Endothelial cell of umbilical vein (primary cell): Measurements from ENCODE around the gene MCC. TPM values are rescaled to one million over a fixed set of nuclear protein-coding genes. Genes with fewer than 3 reads are reported as not detected.

ENCODE experiments used
- BruUV-seq: library from RNA; stranded (reverse); fragments of 400-500 nt; replicated peaks from 2 replicates; lab custom pipeline; 2021; lab: Mats Ljungman, UMichigan
- CTCF ChIA-PET: fragments of 300-600, 350-600 bp; sonication (Branson Sonifier 250); formaldehyde crosslinking; loops from one replicate; lab custom pipeline; 2021; ENCODE audit warnings: antibody characterized with exemption, inconsistent platforms; lab: Charles Lee
- POLR2A ChIA-PET: fragments of 300-600, 350-600 bp; sonication (Branson Sonifier 250); formaldehyde crosslinking; loops from one replicate; lab custom pipeline; 2021; ENCODE audit warnings: antibody characterized with exemption, inconsistent platforms; lab: Charles Lee
- DNase-seq: peaks from one replicate; pipeline ENCODE4 v3.0.0-alpha.2; 2011; ENCODE audit warnings: low read depth, low spot score
- FAIRE-seq: peaks from 2 replicates; lab custom pipeline; 2011; peaks lifted over from hg19 to GRCh38; lab: Jason Lieb, UNC
- H2AFZ ChIP-seq: 2 replicates; pipeline ENCODE4 v1.6.0; 2012; ENCODE audit warnings: low read depth, low read length, control low read depth, inconsistent platforms
- H3K27ac ChIP-seq: 2 replicates; pipeline ENCODE4 v1.5.1; 2011; ENCODE audit warnings: low read depth, mild to moderate bottlenecking, control low read depth, low read length, moderate library complexity; ENCODE audit not compliant: insufficient read depth
- H3K27me3 ChIP-seq, 2 experiments: 2 replicates each; pipeline versions ENCODE4 v1.6.0 to v1.6.1; 2011; ENCODE audit warnings: low read length in 2 of 2, mixed read lengths in 1 of 2; ENCODE audit not compliant: control insufficient read depth in 2 of 2, insufficient read depth in 2 of 2
- H3K36me3 ChIP-seq, 2 experiments: 2 replicates in 1 of 2; 3 replicates in 1 of 2; pipeline ENCODE4 v1.5.1; 2011; ENCODE audit warnings: low read length in 2 of 2, mild to moderate bottlenecking in 1 of 2, moderate library complexity in 1 of 2; ENCODE audit not compliant: control insufficient read depth in 2 of 2, insufficient read depth in 2 of 2; ENCODE audit errors: extremely low read depth in 1 of 2
- H3K4me1 ChIP-seq: 3 replicates; pipeline ENCODE4 v1.5.1; 2011; ENCODE audit warnings: mild to moderate bottlenecking, low read length; ENCODE audit not compliant: control insufficient read depth, insufficient read depth; ENCODE audit errors: extremely low read depth
- H3K4me2 ChIP-seq: 2 replicates; pipeline ENCODE4 v1.6.1; 2011; ENCODE audit warnings: low read length, control low read depth, mixed read lengths; ENCODE audit not compliant: insufficient read depth
- H3K4me3 ChIP-seq, 3 experiments: fragments of 200-600 bp in 1 of 3; sonication (generic), shearing (Covaris generic) in 1 of 3; replicated peaks in 1 of 3; 2 replicates each; pipeline ENCODE4 v1.5.1; 2011 to 2016; ENCODE audit warnings: control low read depth in 3 of 3, low read length in 3 of 3, mild to moderate bottlenecking in 2 of 3, inconsistent platforms in 1 of 3, low read depth in 1 of 3, moderate library complexity in 1 of 3; ENCODE audit not compliant: insufficient read depth in 1 of 3
- H3K79me2 ChIP-seq: 2 replicates; pipeline ENCODE4 v1.6.0; 2012; ENCODE audit warnings: low read length, inconsistent platforms; ENCODE audit not compliant: control insufficient read depth, insufficient read depth
- H3K9ac ChIP-seq: replicated peaks from 2 replicates; pipeline ENCODE3; 2011; ENCODE audit warnings: low read length, control low read depth; ENCODE audit not compliant: insufficient read depth; ENCODE audit errors: extremely low read depth
- H3K9me1 ChIP-seq: replicated peaks from 3 replicates; pipeline ENCODE4 v1.6.0; 2011; ENCODE audit warnings: mild to moderate bottlenecking, low read length; ENCODE audit not compliant: control insufficient read depth, insufficient read depth; ENCODE audit errors: extremely low read depth
- H3K9me3 ChIP-seq: replicated peaks from 2 replicates; pipeline ENCODE4 v1.5.1; 2012; ENCODE audit warnings: low read length, inconsistent platforms; ENCODE audit not compliant: control insufficient read depth, insufficient read depth
- H4K20me1 ChIP-seq: replicated peaks from 2 replicates; pipeline ENCODE3; 2011; ENCODE audit warnings: mild to moderate bottlenecking, low read length; ENCODE audit not compliant: control insufficient read depth, insufficient read depth; ENCODE audit errors: extremely low read depth
- EZH2 ChIP-seq: IDR thresholded peaks from 2 replicates; pipeline ENCODE4 v1.6.1; 2012; ENCODE audit warnings: borderline replicate concordance, low read depth, mild to moderate bottlenecking, moderate library complexity, low read length, inconsistent platforms; ENCODE audit not compliant: severe bottlenecking
- FOS ChIP-seq: IDR thresholded peaks from 2 replicates; pipeline ENCODE4 v1.6.1; 2011; ENCODE audit warnings: mild to moderate bottlenecking, low read length, moderate library complexity, borderline replicate concordance; ENCODE audit not compliant: insufficient read depth
- GATA2 ChIP-seq: IDR thresholded peaks from 2 replicates; pipeline ENCODE4 v1.7.0; 2011; ENCODE audit warnings: low read depth, mild to moderate bottlenecking, moderate library complexity, mixed read lengths, low read length; ENCODE audit not compliant: insufficient read length, insufficient read depth
- JUN ChIP-seq: IDR thresholded peaks from 2 replicates; pipeline ENCODE4 v1.6.1; 2011; ENCODE audit warnings: borderline replicate concordance, low read depth; ENCODE audit not compliant: insufficient read length, insufficient read depth
- MYC ChIP-seq: IDR thresholded peaks from one replicate; pipeline ENCODE4 v1.6.1; 2011; ENCODE audit warnings: mild to moderate bottlenecking, low read depth, low read length
- POLR2A ChIP-seq: IDR thresholded peaks from 2 replicates; pipeline ENCODE4 v1.6.1; 2012; ENCODE audit warnings: low read depth, mild to moderate bottlenecking, control low read depth, low read length
- POLR2AphosphoS5 ChIP-seq: IDR thresholded peaks from 2 replicates; pipeline ENCODE4 v1.6.1; 2012; ENCODE audit warnings: low read depth, mild to moderate bottlenecking, control low read depth, low read length, moderate library complexity; ENCODE audit not compliant: insufficient read depth
- dilution Hi-C: fragments of 300-500 bp; cut with MboI; formaldehyde crosslinking; loops from one replicate; pipeline ENCODE4 v1.15.0; 2019; ENCODE audit warnings: low sequenced_read_pairs; ENCODE audit not compliant: extremely low pct_ligation_motif_present
- intact Hi-C: fragments of 100-400 bp; cut with micrococcal nuclease; formaldehyde crosslinking; loops from one replicate; pipeline ENCODE4 v1.10.0; 2022
- polyA plus RNA-seq, 4 experiments: library from polyadenylated mRNA; depleted of rRNA in 3 of 4; stranded (reverse) in 3 of 4; unstranded in 1 of 4; fragments of >200 nt; gene quantifications; 2 replicates each; pipeline versions ENCODE4 v1.2.1 to v1.2.3, GENCODE V29; 2011 to 2012; ENCODE audit warnings: missing spikeins in 1 of 4
- total RNA-seq: library from RNA; stranded (reverse); gene quantifications from 2 replicates; pipeline ENCODE4 v1.2.3, GENCODE V29; 2021
- TF ChIP-seq, protein P1 (sequence below): IDR thresholded peaks from 2 replicates; pipeline ENCODE4 v1.6.1; 2011; ENCODE audit not compliant: insufficient read depth, insufficient read length
- TF ChIP-seq, protein P2 (sequence below), 2 donors: IDR thresholded peaks; 1 replicate in 1 of 2; 2 replicates in 1 of 2; pipeline ENCODE4 v1.5.1; 2011; ENCODE audit warnings: low read length in 2 of 2, mild to moderate bottlenecking in 2 of 2, moderate library complexity in 2 of 2, control low read depth in 1 of 2, inconsistent platforms in 1 of 2, low read depth in 1 of 2; ENCODE audit not compliant: insufficient read depth in 1 of 2; ENCODE audit errors: extremely low read depth in 1 of 2

MCC gene
- total and polyA plus RNA-seq, 2 donors (not counting 3 experiments of a cell fraction or from before 2014, with no cell fraction given) = 6.9 to 27.5 TPM

DNA sequence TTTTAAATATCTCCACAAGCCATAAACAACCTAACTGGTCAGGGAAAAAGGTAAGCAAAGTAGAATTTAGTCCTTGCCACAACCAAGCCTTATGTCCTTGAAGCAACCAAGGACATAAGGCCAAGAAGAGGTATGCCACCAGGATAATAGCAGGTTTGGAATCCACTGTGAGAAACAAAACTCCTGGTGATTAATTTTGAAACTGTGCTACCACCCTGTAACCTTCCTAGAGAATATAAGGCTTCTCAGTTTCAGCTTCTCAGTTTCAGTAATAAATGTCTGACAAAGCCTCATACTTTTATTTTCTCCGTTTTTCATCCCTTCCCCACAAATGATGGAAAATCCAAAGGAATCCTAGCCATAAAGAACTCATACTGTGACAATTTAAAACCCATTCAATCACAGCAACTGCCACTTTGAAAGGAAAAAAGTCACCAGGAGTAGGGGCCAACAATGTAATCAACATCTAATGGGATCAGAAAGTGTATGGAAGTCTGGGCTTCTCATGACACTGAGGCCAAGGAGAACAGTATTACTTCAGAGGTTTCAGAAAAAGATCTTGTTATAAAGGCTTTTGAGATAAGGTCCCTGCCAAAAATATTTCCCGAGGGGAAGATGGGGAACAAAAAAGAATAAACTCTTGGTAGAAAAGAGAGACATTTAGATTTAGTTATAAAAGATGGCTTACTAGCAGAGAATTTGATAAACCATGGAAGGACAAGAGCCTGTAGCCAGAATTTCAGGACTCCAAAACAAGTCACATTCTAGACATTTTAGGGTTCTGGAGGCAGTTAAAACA lies 242.6 kb downstream of the MCC start:
- CTCF ChIA-PET = interaction anchor here (0.7 to 1.0 kb wide), 2 partner anchors 8 to 49 kb away, joined by 3 read pairs; no protein-coding TSS in a partner anchor
- BruUV-seq = TSS peak; percentile 19
- dilution Hi-C loops = no loop called here

More for the DNA sequence above, 242.6 kb downstream of the MCC start:
- H4K20me1 ChIP-seq = no peaks in the 10 kb centered on the region
- peak overlapping the region; percentile 15 for H2AFZ ChIP-seq
- no peaks in the 10 kb centered on the region for H3K36me3 ChIP-seq
- no peak overlapping the region for H3K27ac ChIP-seq
- TF ChIP-seq POLR2A = no peak
- TF ChIP-seq, protein P1, sequence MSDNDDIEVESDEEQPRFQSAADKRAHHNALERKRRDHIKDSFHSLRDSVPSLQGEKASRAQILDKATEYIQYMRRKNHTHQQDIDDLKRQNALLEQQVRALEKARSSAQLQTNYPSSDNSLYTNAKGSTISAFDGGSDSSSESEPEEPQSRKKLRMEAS = no peak
- no peak for TF ChIP-seq EZH2
- no peak for TF ChIP-seq FOS
- TF ChIP-seq, protein P2, sequence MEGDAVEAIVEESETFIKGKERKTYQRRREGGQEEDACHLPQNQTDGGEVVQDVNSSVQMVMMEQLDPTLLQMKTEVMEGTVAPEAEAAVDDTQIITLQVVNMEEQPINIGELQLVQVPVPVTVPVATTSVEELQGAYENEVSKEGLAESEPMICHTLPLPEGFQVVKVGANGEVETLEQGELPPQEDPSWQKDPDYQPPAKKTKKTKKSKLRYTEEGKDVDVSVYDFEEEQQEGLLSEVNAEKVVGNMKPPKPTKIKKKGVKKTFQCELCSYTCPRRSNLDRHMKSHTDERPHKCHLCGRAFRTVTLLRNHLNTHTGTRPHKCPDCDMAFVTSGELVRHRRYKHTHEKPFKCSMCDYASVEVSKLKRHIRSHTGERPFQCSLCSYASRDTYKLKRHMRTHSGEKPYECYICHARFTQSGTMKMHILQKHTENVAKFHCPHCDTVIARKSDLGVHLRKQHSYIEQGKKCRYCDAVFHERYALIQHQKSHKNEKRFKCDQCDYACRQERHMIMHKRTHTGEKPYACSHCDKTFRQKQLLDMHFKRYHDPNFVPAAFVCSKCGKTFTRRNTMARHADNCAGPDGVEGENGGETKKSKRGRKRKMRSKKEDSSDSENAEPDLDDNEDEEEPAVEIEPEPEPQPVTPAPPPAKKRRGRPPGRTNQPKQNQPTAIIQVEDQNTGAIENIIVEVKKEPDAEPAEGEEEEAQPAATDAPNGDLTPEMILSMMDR (IDR thresholded peaks at IDR 0.05; ENCODE audit: extremely low read depth in 1 of 2, insufficient read depth in 1 of 2, low read depth in 1 of 2, low read length in 2 of 2) = no peak
- no peak for TF ChIP-seq POLR2AphosphoS5
- TF ChIP-seq MYC = no peak
- no peak for TF ChIP-seq GATA2
- TF ChIP-seq JUN = no peak
- POLR2A ChIA-PET = no interaction called here
- H3K9ac ChIP-seq = no peak overlapping the region
- no peaks in the 10 kb centered on the region for H3K27me3 ChIP-seq
- FAIRE-seq = peak; percentile 4
- no peaks in the 10 kb centered on the region for H3K9me3 ChIP-seq
- H3K4me2 ChIP-seq = peak overlapping the region; percentile 50
- intact Hi-C loops = no loop called here
- DNase-seq = peak; percentile 7
- H3K4me1 ChIP-seq = peaks cover 25% of the 10 kb centered on the region
- no peak overlapping the region for H3K4me3 ChIP-seq
- peaks cover 8% of the 10 kb centered on the region for H3K79me2 ChIP-seq
- H3K9me1 ChIP-seq = no peaks in the 10 kb centered on the region
